Muscle layer of duodenum (tissue), 2 donors: ENCODE data around the gene CLDN6.
"Not testable (repeated sequence)": the region's sequence is repeated elsewhere in the genome, so short reads cannot be mapped to it uniquely, and the experiment has no call there.

ENCODE experiments used
- H3K27ac ChIP-seq: one replicate; pipeline ENCODE4 v1.7.0; 2013; ENCODE audit warnings: mild to moderate bottlenecking, low read length
- H3K27me3 ChIP-seq: one replicate; pipeline ENCODE4 v1.7.0; 2013; ENCODE audit warnings: low read depth, mild to moderate bottlenecking, control low read depth, low read length
- H3K36me3 ChIP-seq, 2 donors: one replicate each; pipeline ENCODE4 v1.7.0; 2013; ENCODE audit warnings: low read length in 2 of 2, control low read depth in 1 of 2, mild to moderate bottlenecking in 1 of 2; ENCODE audit not compliant: insufficient read depth in 2 of 2, control insufficient read depth in 1 of 2
- H3K4me1 ChIP-seq, 2 donors: one replicate each; pipeline ENCODE4 v1.7.0; 2013; ENCODE audit warnings: low read length in 2 of 2, mild to moderate bottlenecking in 2 of 2, control low read depth in 1 of 2, moderate library complexity in 1 of 2; ENCODE audit not compliant: insufficient read depth in 2 of 2, control insufficient read depth in 1 of 2
- H3K4me3 ChIP-seq, 2 donors: one replicate each; pipeline ENCODE4 v1.7.0; 2013; ENCODE audit warnings: low read length in 2 of 2, low read depth in 1 of 2, mild to moderate bottlenecking in 1 of 2
- H3K9me3 ChIP-seq, 2 donors: one replicate each; pipeline ENCODE4 v1.7.0; 2013; ENCODE audit warnings: low read length in 2 of 2, control low read depth in 1 of 2, mild to moderate bottlenecking in 1 of 2; ENCODE audit not compliant: control insufficient read depth in 1 of 2
- donor health status: healthy.

CLDN6 gene

GRCh38 chr16:3058139-3059030 is 40.4 kb upstream of the CLDN6 start:
- H3K4me1 ChIP-seq, result peaks cover 0 to 20% of the 10 kb centered on the region in 2 donors
- H3K27me3 ChIP-seq, result no peaks in the 10 kb centered on the region
- H3K27ac ChIP-seq, result no peak overlapping the region
- peak overlapping the region; percentile 37 to 79 for H3K4me3 ChIP-seq
- no peaks in the 10 kb centered on the region for H3K9me3 ChIP-seq
- H3K36me3 ChIP-seq, result no peaks in the 10 kb centered on the region

GRCh38 chr16:3057181-3058138 is 39.5 kb upstream of the CLDN6 start:
- no peak overlapping the region for H3K27ac ChIP-seq
- H3K27me3 ChIP-seq, result no peaks in the 10 kb centered on the region
- H3K4me3 ChIP-seq, result peak overlapping the region in 1 of 2 donors; percentile 79
- H3K9me3 ChIP-seq, result no peaks in the 10 kb centered on the region
- H3K4me1 ChIP-seq, result peaks cover 0 to 20% of the 10 kb centered on the region in 2 donors
- H3K36me3 ChIP-seq, result no peaks in the 10 kb centered on the region

GRCh38 chr16:3056336-3057180 is 38.6 kb upstream of the CLDN6 start:
- no peak overlapping the region for H3K27ac ChIP-seq
- H3K27me3 ChIP-seq, result no peaks in the 10 kb centered on the region
- H3K36me3 ChIP-seq, result no peaks in the 10 kb centered on the region
- H3K9me3 ChIP-seq, result no peaks in the 10 kb centered on the region
- no peak overlapping the region for H3K4me3 ChIP-seq
- peaks cover 0 to 20% of the 10 kb centered on the region in 2 donors for H3K4me1 ChIP-seq

GRCh38 chr16:3055734-3056115 is 37.7 kb upstream of the CLDN6 start:
- not testable (repeated sequence) for H3K27ac ChIP-seq, H3K27me3 ChIP-seq, H3K36me3 ChIP-seq, H3K4me3 ChIP-seq, H3K9me3 ChIP-seq
- H3K4me1 ChIP-seq, result peaks cover 0 to 20% of the 10 kb centered on the region in 2 donors

GRCh38 chr16:3054965-3055733 is 37.2 kb upstream of the CLDN6 start:
- no peak overlapping the region for H3K4me3 ChIP-seq
- H3K36me3 ChIP-seq, result no peaks in the 10 kb centered on the region
- H3K27me3 ChIP-seq, result no peaks in the 10 kb centered on the region
- no peak overlapping the region for H3K27ac ChIP-seq
- no peaks in the 10 kb centered on the region for H3K9me3 ChIP-seq
- H3K4me1 ChIP-seq, result peaks cover 0 to 20% of the 10 kb centered on the region in 2 donors

DNA sequence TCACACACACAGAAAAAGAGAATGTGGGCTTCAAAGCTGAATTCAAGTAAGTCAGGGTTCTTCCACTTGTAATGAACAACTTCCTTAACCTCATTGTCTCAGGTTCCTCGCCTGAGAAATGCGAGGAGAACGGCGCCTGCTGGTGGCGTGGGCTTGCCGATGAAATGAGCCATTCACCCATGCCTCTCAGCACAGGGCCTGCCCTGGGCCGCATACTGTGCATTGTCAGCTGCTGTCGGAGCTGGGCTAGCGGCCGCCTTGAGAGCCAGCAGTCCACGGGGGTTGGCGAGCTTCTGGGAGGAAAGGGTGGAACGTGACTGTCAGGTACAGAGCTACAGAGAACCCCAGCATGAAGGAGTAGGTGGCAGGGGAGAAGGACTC is 35.3 kb upstream of the CLDN6 start:
- not testable (repeated sequence) for H3K4me3 ChIP-seq, H3K27me3 ChIP-seq, H3K4me1 ChIP-seq, H3K27ac ChIP-seq, H3K9me3 ChIP-seq, H3K36me3 ChIP-seq

DNA sequence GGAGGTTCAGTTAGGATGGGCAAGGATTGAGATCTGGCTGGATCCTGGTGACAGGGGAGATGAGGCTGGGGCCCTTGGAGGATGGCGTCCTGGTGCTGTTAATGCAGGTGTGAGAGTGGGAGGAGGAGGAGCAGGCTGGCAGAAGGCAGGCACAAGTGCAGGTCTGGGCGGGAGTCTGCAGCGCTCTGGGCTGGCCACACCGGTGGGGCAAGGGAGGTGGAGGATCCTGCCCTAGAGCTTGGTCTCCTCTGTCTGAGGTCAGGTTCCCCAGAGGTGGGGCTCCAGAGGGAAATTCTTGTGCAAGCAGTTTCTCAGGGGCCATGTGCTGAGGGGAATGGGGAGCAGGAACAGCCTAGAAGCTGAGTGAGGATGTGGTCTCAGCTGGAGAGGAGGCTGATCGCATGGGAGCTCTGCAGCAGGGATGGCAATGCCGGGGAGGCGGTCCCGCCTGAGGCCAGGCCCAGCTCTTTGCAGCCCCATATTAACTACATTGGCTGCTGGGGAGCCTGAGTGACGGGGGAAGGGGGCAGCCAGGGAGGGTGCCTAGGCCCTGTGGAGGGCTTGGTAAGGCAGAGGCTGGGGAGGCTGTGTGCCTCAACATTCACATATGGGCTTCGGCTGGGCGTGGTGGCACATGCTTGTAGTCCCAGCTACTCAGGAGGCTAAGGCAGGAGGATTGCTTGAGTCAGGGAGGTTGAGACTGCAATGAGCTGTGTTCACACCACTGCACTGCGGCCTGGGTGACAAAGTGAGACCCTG is 34.8 kb upstream of the CLDN6 start:
- not testable (repeated sequence) for H3K4me1 ChIP-seq, H3K27ac ChIP-seq, H3K4me3 ChIP-seq, H3K27me3 ChIP-seq, H3K36me3 ChIP-seq, H3K9me3 ChIP-seq

DNA sequence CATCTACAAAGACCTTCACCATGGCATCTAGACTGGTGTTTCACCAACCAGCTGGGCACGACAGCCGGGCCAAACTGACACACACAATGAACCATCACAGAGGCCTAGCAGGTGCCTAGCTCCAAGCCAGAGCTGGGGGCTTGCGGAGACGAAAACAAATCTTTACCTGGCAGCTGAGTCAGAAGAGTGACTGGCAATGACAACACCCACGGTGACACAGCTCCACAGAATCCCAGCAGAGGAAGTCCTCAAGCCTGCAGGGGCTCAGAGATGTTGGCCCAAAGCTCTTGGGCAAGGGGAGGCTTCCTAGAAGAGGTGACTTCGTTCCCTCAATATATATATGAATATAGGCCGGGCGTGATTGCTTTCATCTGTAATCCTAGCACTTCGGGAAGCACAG is 33.5 kb upstream of the CLDN6 start:
- peaks cover 0 to 9% of the 10 kb centered on the region in 2 donors for H3K4me1 ChIP-seq
- H3K36me3 ChIP-seq, result no peaks in the 10 kb centered on the region
- no peaks in the 10 kb centered on the region for H3K9me3 ChIP-seq
- H3K27ac ChIP-seq, result no peak overlapping the region
- no peak overlapping the region for H3K4me3 ChIP-seq
- H3K27me3 ChIP-seq, result peaks cover 9% of the 10 kb centered on the region

DNA sequence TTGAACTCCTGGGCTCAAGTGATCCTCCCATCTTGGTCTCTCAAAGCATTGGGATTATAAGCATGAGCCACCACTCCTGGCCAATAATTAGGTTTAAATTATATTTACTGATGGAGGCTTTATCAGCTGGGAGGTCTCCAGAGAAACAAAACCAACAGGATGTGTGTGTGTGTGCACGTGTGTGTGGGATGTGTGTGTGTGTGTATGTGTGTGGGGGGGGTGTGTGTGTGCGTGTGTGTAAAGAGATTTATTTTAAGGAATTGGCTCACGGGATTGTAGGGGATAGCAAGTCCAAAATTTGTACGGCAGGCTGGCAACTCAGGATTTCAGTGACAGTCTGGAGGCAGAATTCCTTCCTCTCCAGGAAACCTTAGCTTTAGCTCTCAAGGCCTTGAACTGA is 33.0 kb upstream of the CLDN6 start:
- Histone ChIP-seq H3K27ac (no peak overlapping the region), H3K36me3 (no peaks in the 10 kb centered on the region), H3K9me3 (no peaks in the 10 kb centered on the region), H3K4me1 (peaks cover 0 to 13% of the 10 kb centered on the region in 2 donors), H3K4me3 (no peak overlapping the region), H3K27me3 (peaks cover 14% of the 10 kb centered on the region)

DNA sequence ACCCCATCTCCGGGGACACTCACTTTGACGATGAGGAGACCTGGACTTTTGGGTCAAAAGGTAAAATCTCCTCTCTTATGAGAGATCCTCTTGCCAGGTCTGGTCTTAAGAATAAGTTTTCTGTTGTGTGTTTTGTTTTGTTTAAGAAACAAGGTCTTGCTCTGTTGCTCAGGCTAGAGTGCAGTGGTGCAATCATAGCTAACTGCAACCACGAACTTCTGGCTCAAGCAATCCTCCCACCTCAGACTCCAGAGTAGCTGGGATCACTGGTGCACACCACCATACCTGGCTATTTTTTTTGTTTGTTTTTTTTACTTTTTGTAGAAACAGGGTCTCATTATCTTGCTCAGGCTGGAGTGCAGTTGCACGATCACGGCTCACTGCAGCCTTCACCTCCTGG is 32.5 kb upstream of the CLDN6 start:
- peaks cover 17% of the 10 kb centered on the region for H3K27me3 ChIP-seq

More for the DNA sequence above, 32.5 kb upstream of the CLDN6 start:
- H3K36me3 ChIP-seq, result no peaks in the 10 kb centered on the region
- peaks cover 0 to 17% of the 10 kb centered on the region in 2 donors for H3K4me1 ChIP-seq
- H3K4me3 ChIP-seq, result no peak overlapping the region
- H3K9me3 ChIP-seq, result no peaks in the 10 kb centered on the region
- H3K27ac ChIP-seq, result no peak overlapping the region
